AG04450 (cell line): ENCODE results near the gene PDLIM5. TPM values are rescaled to one million over a fixed set of nuclear protein-coding genes. Genes with fewer than 3 reads are reported as not detected.

Source experiments
- CTCF ChIA-PET: fragments of 300-600, 350-600 bp; formaldehyde crosslinking; extraction: SDS; loops from one replicate; lab custom pipeline; 2022; ENCODE audit warnings: antibody characterized with exemption, inconsistent platforms; lab: Charles Lee
- POLR2A ChIA-PET: fragments of 350-600 bp; formaldehyde crosslinking; extraction: SDS; loops from one replicate; lab custom pipeline; 2021; ENCODE audit warnings: antibody characterized with exemption, inconsistent platforms; lab: Yijun Ruan, JAX
- DNase-seq: peaks from one replicate; pipeline ENCODE4 v3.0.0-alpha.2; 2011; ENCODE audit warnings: low read depth, low spot score
- H3K27ac ChIP-seq: one replicate; pipeline ENCODE4 v1.5.1; 2012; ENCODE audit warnings: low read depth, low read length, control low read depth
- H3K27me3 ChIP-seq: one replicate; pipeline ENCODE4 v1.6.0; 2012; ENCODE audit warnings: low read length; ENCODE audit not compliant: control insufficient read depth, insufficient read depth
- H3K4me3 ChIP-seq: 2 replicates; pipeline ENCODE4 v1.5.1; 2011; ENCODE audit warnings: mild to moderate bottlenecking, low read depth, low read length, control low read depth
- H3K9me3 ChIP-seq: 2 replicates; pipeline ENCODE4 v1.5.1; 2012; ENCODE audit warnings: low read length; ENCODE audit not compliant: control insufficient read depth, insufficient read depth
- CTCF ChIP-seq: IDR thresholded peaks from 2 replicates; pipeline ENCODE4 v1.5.1; 2011; ENCODE audit warnings: low read depth, low read length, control low read depth, inconsistent platforms
- polyA plus RNA-seq: library from polyadenylated mRNA; depleted of rRNA; stranded (reverse); fragments of >200 nt; gene quantifications from 2 replicates; pipeline ENCODE4 v1.2.3, GENCODE V29; 2011

PDLIM5 gene
- polyA plus RNA-seq, 1 experiment = 81.5 TPM

- Histone ChIP-seq H3K27me3 (no peaks in the 10 kb centered on the region), H3K9me3 (no peaks in the 10 kb centered on the region), H3K27ac (no peak overlapping the region), H3K4me3 (no peak overlapping the region)
- no peak for DNase-seq
- POLR2A ChIA-PET = no interaction called here
- CTCF ChIA-PET = no interaction called here
- TF ChIP-seq CTCF = no peak
These were observed 27.8 kb downstream of the PDLIM5 start for GRCh38 chr4:94479358-94480141.

GRCh38 chr4:94480362-94480951 is 28.7 kb downstream of the PDLIM5 start:
- no peak for DNase-seq
- CTCF ChIA-PET = no interaction called here
- H3K27me3 ChIP-seq = no peaks in the 10 kb centered on the region
- POLR2A ChIA-PET = no interaction called here
- no peaks in the 10 kb centered on the region for H3K9me3 ChIP-seq
- TF ChIP-seq CTCF = no peak
- H3K27ac ChIP-seq = no peak overlapping the region
- H3K4me3 ChIP-seq = no peak overlapping the region

- Histone ChIP-seq H3K4me3 (no peak overlapping the region), H3K9me3 (no peaks in the 10 kb centered on the region), H3K27ac (no peak overlapping the region), H3K27me3 (no peaks in the 10 kb centered on the region)
- no peak for DNase-seq
- ChIA-PET POLR2A (no interaction called here), CTCF (no interaction called here)
- TF ChIP-seq CTCF = no peak
These were observed 32.2 kb downstream of the PDLIM5 start for GRCh38 chr4:94483895-94484294.

GRCh38 chr4:94484818-94485217 is 33.1 kb downstream of the PDLIM5 start:
- ChIA-PET CTCF (no interaction called here), POLR2A (no interaction called here)
- Histone ChIP-seq H3K4me3 (no peak overlapping the region), H3K27me3 (no peaks in the 10 kb centered on the region), H3K9me3 (no peaks in the 10 kb centered on the region), H3K27ac (no peak overlapping the region)
- DNase-seq = no peak
- no peak for TF ChIP-seq CTCF

- TF ChIP-seq CTCF = no peak
- ChIA-PET CTCF (interaction anchor here (0.6 kb wide), 1 partner anchor 45 kb away, joined by 3 read pairs; no protein-coding TSS in a partner anchor), POLR2A (no interaction called here)
- Histone ChIP-seq H3K9me3 (no peaks in the 10 kb centered on the region), H3K27me3 (no peaks in the 10 kb centered on the region), H3K27ac (no peak overlapping the region), H3K4me3 (no peak overlapping the region)
- no peak for DNase-seq
These were observed 34.6 kb downstream of the PDLIM5 start for GRCh38 chr4:94486372-94486801.
